HG02870 (cell line): ENCODE measurements around the gene FCHSD2.
"Not testable (repeated sequence)": the region's sequence is repeated elsewhere in the genome, so short reads cannot be mapped to it uniquely, and the experiment has no call there.

Source experiments
- ATAC-seq: cut with Tn5 transposase; IDR thresholded peaks from one replicate; pipeline ENCODE4 v1.9.1; 2021; ENCODE audit warnings: mild to moderate bottlenecking, moderate library complexity; ENCODE audit not compliant: unreplicated experiment

FCHSD2 gene

DNA sequence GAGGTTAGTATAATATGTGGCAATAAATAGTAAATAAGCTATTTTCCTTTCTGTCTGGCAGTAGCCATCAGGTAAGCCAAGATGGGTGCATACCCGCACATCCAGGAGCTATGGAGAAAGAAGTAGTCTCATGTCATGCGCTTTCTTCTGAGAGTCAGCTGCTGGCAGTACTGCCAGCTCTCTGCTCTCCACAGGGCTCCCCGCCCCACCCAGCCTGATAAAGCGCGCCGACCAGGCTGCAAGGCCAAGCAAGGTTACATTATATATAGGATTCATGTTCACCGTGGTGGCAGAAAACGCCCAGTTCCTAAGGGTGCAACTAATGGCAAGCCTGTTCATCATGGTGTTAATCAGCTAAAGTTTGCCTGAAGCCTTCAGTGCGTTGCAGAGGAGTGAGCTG, 201.7 kb downstream of the FCHSD2 start:
- ATAC-seq = no peak

DNA sequence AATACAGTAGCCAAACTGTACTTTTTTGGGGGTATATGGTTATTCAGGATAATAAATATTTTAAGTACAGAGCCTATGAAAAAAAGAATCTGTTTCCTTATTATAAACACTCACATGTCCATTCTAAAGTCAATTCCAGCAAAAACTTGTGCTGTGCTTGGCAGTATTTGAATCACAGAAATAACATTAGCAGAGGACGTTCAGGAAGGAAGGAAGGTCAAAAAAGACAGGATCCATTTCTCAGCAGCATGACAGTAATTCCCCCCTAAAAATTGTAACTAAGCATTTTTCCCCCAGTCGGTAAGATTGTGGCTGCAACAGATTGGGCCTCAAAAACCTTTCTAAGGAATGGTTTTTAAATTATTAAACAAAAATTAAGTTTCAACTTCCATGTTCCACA, 203.1 kb downstream of the FCHSD2 start:
- no peak for ATAC-seq

DNA sequence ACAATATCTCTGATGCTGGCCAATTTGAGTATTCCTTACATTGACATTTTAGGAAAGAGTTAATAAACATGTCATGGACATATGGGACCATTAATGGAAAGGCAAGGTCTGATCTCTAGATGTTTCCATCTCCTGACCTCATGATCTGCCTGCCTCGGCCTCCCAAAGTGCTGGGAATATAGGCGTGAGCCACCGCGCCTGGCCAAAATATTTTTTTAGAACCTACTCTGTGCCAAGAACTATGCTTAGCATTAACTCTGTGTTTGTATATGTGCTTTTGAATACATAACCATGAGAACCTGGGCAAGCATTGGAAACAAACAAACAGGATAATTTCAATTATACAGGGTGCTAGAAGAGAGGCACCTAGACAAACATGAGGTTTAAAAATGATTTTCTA, 204.7 kb downstream of the FCHSD2 start:
- ATAC-seq = no peak

DNA sequence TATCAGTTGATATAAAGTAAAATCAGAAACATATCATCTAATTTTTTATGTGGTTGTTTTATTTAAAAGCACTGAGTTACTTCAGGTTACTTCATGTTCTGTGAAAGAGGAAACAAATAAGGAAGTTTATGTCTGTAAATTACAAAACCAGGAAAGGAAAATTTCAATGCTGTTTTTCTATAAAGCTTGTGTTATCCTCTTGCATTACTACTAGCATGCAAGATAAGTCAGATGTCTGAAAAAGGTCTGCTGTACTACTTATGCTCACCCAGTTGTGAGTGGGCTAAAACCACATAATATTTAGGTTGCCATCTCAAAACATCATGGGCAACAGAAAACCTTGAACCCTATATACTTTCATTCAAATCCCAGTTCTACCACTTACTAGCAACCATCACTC, 206.4 kb downstream of the FCHSD2 start:
- no peak for ATAC-seq

DNA sequence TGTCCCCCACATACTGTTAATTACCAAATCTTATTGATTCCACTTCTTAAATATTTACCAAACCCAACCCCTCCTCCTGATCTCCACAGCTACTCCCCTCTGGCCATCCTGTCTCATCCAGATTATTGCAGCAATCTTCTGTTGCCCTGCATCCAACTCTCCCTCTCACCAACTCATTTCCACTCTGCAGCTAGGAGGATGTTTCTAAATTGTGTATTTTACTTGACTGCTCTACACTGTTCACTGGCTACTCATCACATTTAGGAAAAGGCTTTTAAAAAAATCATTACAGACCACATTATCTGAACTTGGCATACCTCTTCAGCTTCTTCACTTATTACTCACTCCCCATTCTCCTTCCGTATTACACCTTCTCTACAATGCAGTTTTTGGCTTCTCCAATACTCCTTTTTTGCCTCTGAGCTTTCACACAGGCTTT, 210.0 kb downstream of the FCHSD2 start:
- no peak for ATAC-seq

DNA sequence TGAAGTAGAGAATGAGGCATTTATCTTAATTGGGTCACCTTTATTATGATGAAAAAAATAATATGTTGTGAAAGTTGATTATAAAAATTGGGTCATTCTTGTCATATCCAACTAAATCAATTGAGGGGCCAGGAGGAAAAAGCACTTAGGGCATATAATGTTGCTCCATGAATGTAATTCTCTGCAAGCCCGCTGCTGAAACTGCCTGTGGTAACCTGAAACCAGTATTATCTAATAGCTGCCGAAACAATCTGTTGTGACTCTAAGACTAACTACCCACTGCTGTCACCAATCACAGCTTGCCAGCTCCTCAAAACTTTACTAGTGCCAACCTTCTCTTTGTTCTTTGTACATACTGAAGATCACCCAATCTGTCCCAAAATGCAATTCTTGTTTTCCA, 212.1 kb downstream of the FCHSD2 start:
- no peak for ATAC-seq

DNA sequence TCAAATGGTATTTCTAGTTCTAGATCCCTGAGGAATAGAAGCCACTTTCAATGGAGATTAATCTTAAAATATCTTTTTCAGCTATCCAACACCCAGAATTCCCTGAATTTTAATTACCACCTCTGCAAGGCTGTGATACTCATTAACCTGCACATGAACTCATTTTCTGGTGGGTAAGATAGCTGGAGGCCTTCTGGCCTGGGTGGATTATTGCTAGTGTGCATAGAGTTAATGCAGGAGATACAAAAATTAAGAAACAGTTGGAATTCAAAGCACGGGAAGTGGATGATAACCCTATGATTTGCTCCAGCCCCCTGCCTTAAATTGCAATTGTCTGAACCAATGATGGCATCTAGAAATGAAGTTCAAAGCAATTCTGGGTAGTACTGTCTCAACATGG, 212.9 kb downstream of the FCHSD2 start:
- ATAC-seq = no peak

DNA sequence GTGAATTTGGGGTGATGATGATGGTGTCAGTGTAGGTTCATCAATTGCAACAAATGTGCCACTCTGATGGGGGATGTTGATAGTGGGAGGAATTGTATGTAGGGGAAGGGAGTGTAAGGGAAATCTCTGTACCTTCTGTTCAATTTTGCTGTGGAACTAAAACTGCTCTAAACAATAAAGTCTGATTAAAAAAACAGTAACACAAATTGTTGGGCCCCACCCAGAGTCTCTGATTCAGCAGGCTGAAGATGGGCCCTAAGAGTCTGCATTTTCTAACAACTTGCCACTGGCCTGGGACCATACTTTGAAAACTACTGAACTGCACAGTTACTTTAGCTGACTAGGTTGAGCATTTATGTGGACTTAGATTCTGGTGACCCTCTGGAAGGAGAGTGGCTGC, 214.7 kb downstream of the FCHSD2 start:
- ATAC-seq = no peak

DNA sequence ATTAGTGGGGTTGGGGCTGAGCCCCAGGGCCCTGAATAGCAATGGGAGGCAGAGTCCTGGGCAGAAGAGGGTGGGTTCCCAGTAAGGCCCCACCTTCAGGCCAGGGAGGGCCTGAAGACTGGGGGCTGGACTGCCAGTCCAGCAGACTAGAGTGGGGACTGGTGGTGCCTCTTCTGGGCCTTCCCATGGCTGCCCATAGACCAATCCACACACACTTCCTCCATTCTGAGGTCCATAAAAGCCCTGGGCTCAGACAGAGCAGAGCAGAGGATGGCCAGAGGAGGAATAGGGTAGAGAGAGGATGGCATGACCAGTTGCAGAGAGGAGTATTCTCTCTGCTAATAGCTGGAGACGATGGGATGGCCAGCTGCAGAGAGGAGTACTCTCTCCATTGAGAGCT, 216.0 kb downstream of the FCHSD2 start:
- no peak for ATAC-seq

DNA sequence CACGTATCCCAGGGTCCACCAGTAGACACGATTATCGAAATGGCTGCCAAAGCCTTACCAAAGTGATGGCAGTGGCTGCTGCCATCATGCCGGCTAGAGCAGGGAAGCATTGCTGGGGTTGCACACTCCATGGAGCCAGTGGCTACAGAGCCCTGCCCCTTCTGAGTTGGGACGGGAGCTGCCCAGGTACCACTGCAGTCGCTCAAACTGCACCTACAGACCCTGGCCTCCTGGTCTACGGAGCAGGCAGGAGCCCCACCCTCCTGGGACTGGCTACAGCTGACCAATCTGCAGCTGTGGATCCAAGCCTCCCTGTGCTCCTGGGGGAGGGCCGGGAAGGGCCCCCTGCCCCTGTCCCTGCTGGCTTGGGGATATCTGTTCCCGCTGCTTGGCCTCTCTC, 216.5 kb downstream of the FCHSD2 start:
- no peak for ATAC-seq

DNA sequence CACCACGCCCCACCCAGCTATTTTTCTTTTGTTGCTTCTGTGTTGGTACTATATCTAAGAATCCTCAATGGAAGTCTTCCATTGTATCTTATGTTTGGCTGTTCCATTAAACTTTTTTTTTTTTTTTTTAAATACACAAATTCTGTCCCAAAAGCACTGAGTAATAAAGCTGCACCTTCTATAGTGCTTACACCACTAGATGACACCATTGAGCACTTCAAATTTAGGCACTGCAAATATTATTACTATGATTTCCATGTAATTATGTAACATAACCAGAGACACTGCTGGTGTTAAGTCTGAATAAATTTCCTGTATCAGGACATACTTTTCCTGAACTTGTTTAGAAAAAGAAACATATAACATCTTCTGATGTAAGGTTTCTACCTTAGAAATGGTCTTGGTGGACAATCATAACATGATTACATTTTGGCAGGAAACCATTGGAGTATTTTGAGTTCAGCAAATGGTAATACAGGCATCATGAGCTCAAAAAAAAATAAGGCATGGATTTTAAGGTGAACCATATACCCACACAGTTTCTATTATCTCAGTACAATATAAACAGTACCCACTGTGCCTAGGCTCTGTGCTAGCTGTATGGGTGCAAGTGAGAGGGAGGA, 217.4 kb downstream of the FCHSD2 start:
- no peak for ATAC-seq

DNA sequence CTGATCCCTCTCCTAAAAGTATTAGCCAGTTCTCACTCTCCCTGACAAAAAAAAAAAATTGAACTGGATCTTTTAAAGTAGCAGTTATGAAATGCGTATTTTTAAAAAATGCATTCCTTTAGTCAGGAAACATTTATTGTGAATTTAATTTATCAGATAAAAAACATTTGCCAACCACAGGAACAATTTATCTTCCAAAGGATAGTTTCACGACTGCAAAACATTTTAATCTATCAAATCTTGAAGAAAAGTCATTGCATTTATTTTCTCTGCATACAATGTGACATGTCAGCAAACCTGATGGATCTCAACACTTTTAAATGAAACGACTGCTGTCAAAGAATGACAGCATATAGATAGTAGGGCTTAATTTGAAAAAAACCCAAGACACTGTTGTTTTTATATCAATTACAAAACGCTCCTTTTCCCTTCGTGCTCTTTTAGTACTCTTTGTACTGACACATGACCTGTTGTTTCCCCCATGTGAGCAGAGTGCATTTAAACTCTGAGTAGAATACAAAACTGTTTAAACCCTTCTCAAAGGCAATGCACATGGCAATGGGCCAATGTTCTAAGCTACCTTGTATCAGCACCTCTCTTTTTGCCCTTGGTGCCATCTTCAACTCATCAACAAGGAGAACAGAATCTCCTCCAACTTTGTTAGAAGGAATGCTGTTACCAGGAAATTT, 220.9 kb downstream of the FCHSD2 start:
- ATAC-seq = no peak

DNA sequence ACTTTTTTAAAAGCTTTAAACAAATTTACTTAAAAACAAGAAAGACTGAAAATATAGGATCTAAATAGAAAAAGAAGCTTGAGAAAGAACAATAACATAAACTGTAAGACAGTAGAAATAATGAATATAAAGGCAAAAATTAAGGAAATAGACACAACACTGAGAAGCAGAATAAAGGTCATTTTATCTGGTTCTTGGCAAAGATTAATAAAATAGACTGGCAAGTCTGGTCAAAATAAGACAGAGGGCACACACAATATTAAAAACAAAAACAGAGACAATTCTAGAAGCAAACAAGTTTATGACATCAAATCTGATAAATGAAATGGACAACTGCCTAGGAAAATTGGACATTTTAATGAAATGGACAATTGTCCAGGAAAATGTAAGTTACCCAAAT, 222.1 kb downstream of the FCHSD2 start:
- ATAC-seq = no peak

DNA sequence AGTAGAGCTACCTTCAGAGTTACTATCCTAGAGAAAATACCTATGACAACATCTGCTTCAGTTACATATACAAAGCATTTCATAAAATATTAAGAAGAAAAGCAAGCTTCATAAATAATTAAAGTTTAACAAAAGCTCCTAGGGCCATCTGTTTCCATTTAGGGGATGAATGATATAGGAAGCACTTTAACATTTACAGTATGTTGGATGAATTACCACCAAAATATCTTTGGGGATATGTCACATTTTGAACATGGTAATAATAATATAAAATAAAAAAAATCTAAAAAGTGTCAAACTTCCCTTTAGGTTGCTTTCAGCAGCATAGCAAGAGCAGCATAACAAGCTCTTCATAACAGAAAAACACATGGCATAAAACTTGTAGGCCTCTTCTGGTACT, 223.3 kb downstream of the FCHSD2 start:
- ATAC-seq = no peak

DNA sequence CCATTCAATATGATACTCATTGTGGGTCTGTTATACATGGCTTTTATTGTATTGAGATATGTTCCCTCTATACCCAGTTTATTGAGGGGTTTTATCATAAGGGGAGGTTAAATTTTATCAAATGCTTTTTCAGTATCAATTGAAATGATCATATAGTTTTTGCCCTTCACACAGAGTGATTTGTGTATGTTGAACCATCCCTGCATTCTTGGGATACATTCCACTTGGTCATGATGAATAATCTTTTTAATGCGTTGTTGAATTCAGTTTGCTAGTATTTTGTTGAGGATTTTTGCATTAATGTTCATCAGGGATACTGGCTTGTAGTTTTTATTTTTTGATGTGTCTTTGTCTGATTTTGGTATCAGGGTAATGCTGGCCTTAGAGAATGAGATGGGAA, 229.9 kb downstream of the FCHSD2 start:
- no peak for ATAC-seq

DNA sequence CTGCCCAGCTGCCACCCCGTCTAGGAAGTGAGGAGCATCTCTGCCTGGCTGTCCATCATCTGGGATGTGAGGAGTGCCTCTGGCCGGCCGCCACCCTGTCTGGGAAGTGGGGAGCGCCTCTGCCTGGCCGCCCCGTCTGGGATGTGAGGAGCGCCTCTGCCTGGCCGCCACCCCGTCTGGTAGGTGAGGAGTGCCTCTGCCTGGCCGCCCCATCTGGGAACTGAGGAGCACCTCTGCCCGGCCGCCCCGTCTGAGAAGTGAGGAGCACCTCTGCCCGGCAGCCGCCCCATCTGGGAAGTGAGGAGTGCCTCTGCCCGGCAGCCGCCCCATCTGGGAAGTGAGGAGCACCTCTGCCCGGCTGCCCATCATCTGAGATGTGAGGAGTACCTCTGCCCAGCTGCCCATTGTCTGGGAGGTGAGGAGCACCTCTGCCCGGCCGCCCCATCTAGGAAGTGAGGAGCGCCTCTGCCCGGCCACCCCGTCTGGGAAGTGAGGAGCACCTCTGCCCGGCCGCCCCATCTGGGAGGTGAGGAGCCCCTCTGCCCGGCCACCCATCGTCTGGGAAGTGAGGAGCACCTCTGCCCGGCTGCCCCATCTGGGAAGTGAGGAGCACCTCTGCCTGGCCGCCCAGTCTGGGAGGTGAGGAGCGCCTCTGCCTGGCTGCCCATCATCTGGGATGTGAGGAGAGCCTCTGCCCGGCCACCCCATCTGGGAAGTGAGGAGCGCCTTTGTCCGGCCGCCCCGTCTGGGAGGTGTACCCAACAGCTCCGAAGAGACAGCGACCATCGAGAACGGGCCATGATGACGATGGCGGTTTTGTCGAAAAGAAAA, 232.3 kb downstream of the FCHSD2 start:
- ATAC-seq = not testable (repeated sequence)

DNA sequence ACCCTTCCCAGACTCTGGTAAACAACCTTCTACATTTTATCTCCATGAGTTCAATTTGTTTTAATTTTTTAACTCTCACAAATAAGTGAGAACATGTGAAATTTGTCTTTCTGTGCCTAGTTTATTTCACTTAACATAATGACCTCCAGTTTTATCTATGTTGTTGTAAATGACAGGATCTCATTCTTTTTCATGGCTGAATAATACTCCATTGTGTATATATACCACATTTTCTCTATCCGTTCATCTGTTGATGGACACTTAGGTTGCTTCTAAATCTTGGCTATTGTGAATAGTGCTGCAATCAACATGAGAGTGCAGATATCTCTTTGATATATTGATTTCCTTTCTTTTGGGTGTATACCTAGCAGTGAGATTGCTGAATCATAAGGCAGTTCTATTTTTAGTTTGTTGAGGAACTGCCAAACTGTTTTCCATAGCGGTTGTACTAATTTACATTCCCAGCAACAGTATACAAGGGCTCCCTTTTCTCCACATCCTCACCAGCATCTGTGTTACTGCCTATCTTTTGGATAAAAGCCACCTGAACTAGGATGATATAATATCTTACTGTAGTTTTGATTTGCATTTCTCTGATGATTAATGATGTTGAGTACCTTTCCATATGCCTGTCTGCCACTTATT, 234.0 kb downstream of the FCHSD2 start:
- ATAC-seq = no peak

DNA sequence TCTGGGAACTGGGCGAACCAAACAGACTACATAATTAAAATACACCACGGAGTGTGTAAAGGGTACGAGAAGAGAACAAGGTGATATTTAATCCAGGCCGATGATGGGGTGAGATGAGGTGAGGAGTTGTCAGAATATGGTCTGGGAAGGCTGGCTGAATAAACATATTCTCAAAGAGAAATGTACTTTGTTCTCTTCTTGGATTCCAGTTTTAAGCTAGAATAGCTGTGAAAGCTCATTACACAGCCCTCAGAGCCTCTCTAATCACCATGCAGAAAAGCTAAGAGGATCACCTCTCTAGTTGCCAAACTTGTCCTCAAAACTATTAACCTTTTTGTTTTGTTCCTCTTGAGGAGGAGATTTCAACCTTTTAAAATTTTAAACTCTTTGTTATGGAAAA, 238.1 kb downstream of the FCHSD2 start:
- ATAC-seq = no peak

DNA sequence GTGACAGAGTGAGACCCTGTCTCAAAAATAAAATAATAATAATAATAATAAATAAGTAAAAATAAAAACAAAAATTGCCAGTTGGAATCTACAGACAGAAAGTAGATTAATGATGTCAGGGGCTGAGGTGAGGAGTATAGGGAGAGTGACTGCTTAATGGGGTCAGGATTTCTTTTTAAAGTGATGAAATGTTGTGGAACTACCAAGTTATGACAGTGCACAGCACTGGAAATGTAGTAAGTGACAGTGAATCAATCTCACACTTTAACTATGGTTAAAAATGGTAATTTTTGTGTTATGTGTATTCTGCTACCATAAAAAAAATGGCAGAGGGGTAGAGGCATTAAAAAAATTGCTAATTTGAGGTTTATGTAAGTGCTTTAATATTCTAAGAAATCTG, 240.7 kb downstream of the FCHSD2 start:
- ATAC-seq = no peak

DNA sequence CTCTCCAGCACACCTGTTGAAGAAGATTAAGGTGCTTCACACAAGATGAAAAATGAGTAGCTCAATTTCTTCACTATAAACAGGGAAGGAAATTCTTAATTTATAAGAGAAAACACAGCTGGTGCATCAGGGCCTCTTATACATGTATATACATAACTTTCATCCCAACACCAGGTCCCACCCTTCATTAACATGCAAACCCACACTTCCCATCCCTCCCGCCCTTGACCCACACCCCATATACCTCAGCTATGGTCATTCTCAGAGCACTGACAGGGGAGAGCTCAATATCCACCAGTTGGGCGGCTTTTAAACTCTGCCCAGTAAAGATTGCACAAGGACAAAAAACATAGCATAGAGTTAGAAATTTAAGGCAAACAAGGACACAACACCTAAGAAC, 242.1 kb downstream of the FCHSD2 start:
- ATAC-seq = no peak

DNA sequence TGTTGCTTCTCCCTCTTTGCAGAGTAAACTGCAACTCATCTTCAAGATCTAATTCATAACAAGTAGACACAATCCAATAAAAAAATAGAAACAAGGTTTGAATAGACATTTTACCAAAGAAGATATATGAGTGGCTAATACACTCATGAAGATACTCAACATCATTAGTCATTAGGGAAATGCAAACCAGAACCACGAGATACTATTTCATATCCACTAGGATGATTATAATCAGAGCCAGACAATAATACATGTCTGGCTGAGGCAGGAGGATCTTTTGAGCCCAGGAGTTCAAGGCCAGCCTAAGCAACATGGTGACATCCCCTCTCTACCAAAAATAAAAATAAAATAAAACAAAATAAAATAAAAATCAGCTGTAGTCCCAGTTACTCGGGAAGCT, 242.9 kb downstream of the FCHSD2 start:
- ATAC-seq = no peak

DNA sequence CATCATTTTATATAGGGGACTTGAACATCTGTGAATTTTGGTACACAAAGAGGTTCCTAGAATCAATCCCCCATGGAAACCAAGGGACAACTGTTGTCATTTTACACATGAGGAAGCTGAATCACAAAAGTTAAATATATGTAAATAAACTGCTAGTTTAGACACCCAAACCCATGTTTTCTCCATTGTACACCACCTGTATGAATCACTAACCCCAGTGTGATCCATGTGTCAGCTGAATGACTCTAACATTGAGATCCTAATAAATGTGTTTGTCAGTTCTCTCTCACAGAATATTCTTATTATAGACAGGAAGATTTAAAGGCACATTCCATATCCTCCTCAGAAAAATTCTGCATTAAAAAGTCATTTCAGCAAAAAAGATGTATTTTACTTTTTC, 244.6 kb downstream of the FCHSD2 start:
- no peak for ATAC-seq
